ENCODE data around the gene OR4K15. TPM values are rescaled to one million over a fixed set of nuclear protein-coding genes. Genes with fewer than 3 reads are reported as not detected.

The OR4K15 gene
- total RNA-seq, 1 donor from 2014 or later = not detected

GRCh38 chr14:19974844-19975243 is 547 bp upstream of the OR4K15 start:
- H3K4me3 Mint-ChIP-seq = no peak overlapping the region
- TF ChIP-seq CTCF (IDR thresholded peaks at IDR 0.05; ENCODE audit: unreplicated experiment) = no peak

GRCh38 chr14:19993438-19993837 is 18.0 kb downstream of the OR4K15 start:
- H3K4me1 Mint-ChIP-seq = no peaks in the 10 kb centered on the region
- no peak for DNase-seq (ENCODE audit: low spot score in 2 of 2, unreplicated experiment in 2 of 2)
- H3K36me3 Mint-ChIP-seq = peaks cover 4% of the 10 kb centered on the region
- H3K9me3 Mint-ChIP-seq = peaks cover 78% of the 10 kb centered on the region
- H3K27me3 Mint-ChIP-seq (ENCODE audit: low read depth) = no peaks in the 10 kb centered on the region
- H3K27ac Mint-ChIP-seq = no peak overlapping the region
- TF ChIP-seq CTCF (IDR thresholded peaks at IDR 0.05; ENCODE audit: unreplicated experiment) = no peak
- no peak overlapping the region for H3K4me3 Mint-ChIP-seq

More at GRCh38 chr14:19974844-19975243, 547 bp upstream of the OR4K15 start:
- Mint-ChIP-seq H3K9me3 (peaks cover 48% of the 10 kb centered on the region), H3K27me3 (ENCODE audit: low read depth) (no peaks in the 10 kb centered on the region), H3K27ac (no peak overlapping the region), H3K4me1 (no peaks in the 10 kb centered on the region), H3K36me3 (no peaks in the 10 kb centered on the region)
- DNase-seq (ENCODE audit: low spot score in 2 of 2, unreplicated experiment in 2 of 2) = no peak

GRCh38 chr14:20001863-20002262 is 26.5 kb downstream of the OR4K15 start, which contains the start of gene OR4Q2:
TSS of gene OR4Q2 (plus strand) at chr14:20002163.
- H3K36me3 Mint-ChIP-seq = no peaks in the 10 kb centered on the region

GRCh38 chr14:20002319-20002718 is 26.9 kb downstream of the OR4K15 start:
- Mint-ChIP-seq H3K9me3 (peaks cover 60% of the 10 kb centered on the region), H3K4me1 (no peaks in the 10 kb centered on the region), H3K36me3 (no peaks in the 10 kb centered on the region), H3K27me3 (ENCODE audit: low read depth) (no peaks in the 10 kb centered on the region), H3K4me3 (no peak overlapping the region), H3K27ac (no peak overlapping the region)
- TF ChIP-seq CTCF (IDR thresholded peaks at IDR 0.05; ENCODE audit: unreplicated experiment) = no peak
- no peak for DNase-seq (ENCODE audit: low spot score in 2 of 2, unreplicated experiment in 2 of 2)

More at GRCh38 chr14:20001863-20002262, 26.5 kb downstream of the OR4K15 start, which contains the start of gene OR4Q2:
- Mint-ChIP-seq H3K27me3 (ENCODE audit: low read depth) (no peaks in the 10 kb centered on the region), H3K27ac (no peak within 1 kb of the TSS), H3K9me3 (peaks cover 60% of the 10 kb centered on the region), H3K4me1 (no peaks in the 10 kb centered on the region), H3K4me3 (no peak within 1 kb of the TSS)
- no peak for TF ChIP-seq CTCF (IDR thresholded peaks at IDR 0.05; ENCODE audit: unreplicated experiment)
- no peak for DNase-seq (ENCODE audit: low spot score in 2 of 2, unreplicated experiment in 2 of 2)

GRCh38 chr14:20008156-20008555 is 32.8 kb downstream of the OR4K15 start:
- H3K36me3 Mint-ChIP-seq = peaks cover 2% of the 10 kb centered on the region
- TF ChIP-seq CTCF (IDR thresholded peaks at IDR 0.05; ENCODE audit: unreplicated experiment) = no peak
- H3K4me1 Mint-ChIP-seq = no peaks in the 10 kb centered on the region
- H3K27me3 Mint-ChIP-seq (ENCODE audit: low read depth) = no peaks in the 10 kb centered on the region
- no peak for DNase-seq (ENCODE audit: low spot score in 2 of 2, unreplicated experiment in 2 of 2)
- peaks cover 62% of the 10 kb centered on the region for H3K9me3 Mint-ChIP-seq
- H3K4me3 Mint-ChIP-seq = no peak overlapping the region
- no peak overlapping the region for H3K27ac Mint-ChIP-seq

All from mesothelial cell of epicardium (in vitro differentiated cells).